ENCODE data around the gene ERMN.
"Not testable (repeated sequence)": the region's sequence is repeated elsewhere in the genome, so short reads cannot be mapped to it uniquely, and the experiment has no call there.

ERMN gene

GRCh38 chr2:157290525-157290924, 35.1 kb downstream of the ERMN start:
- no peak for DNase-seq

GRCh38 chr2:157287160-157287559, 38.5 kb downstream of the ERMN start:
- DNase-seq = no peak

GRCh38 chr2:157283468-157283867, 42.2 kb downstream of the ERMN start:
- no peak for DNase-seq

GRCh38 chr2:157281316-157281715, 44.3 kb downstream of the ERMN start:
- DNase-seq = no peak

GRCh38 chr2:157279311-157279710, 46.3 kb downstream of the ERMN start:
- DNase-seq = not testable (repeated sequence)

GRCh38 chr2:157271590-157272203, 53.9 kb downstream of the ERMN start:
- DNase-seq = no peak

- no peak for DNase-seq
These were observed 55.7 kb downstream of the ERMN start for GRCh38 chr2:157269922-157270321.

- no peak for DNase-seq
These were observed 56.6 kb downstream of the ERMN start for GRCh38 chr2:157269060-157269459.

Measured in GF-D8 (cell line).